CD4-positive, alpha-beta memory T cell (primary cell): ENCODE measurements around the gene PSMB2. TPM values are rescaled to one million over a fixed set of nuclear protein-coding genes. Genes with fewer than 3 reads are reported as not detected.
A peak's percentile ranks its signal among the peaks of the same experiment; 100 is the strongest.

ENCODE experiments used
- CTCF ChIA-PET: fragments of 350-600 bp; sonication (Branson Sonifier 250); formaldehyde crosslinking; loops from one replicate; lab custom pipeline; 2021; ENCODE audit warnings: inconsistent platforms; ENCODE audit not compliant: partially characterized antibody; lab: Charles Lee
- POLR2A ChIA-PET: fragments of 350-600 bp; sonication (Branson Sonifier 250); formaldehyde crosslinking; loops from one replicate; lab custom pipeline; 2021; ENCODE audit not compliant: partially characterized antibody; lab: Charles Lee
- DNase-seq, 5 donors: peaks; one replicate each; pipeline versions ENCODE4 v3.0.0 to v3.0.0-alpha.2; 2020 to 2022; ENCODE audit warnings: mixed read lengths in 1 of 5
- H3K27ac ChIP-seq: one replicate; pipeline ENCODE4 v1.7.0; 2013; ENCODE audit warnings: low read depth, low read length
- H3K27me3 ChIP-seq: 2 replicates; pipeline ENCODE4 v1.7.0; 2013; ENCODE audit warnings: mild to moderate bottlenecking, low read length, moderate library complexity; ENCODE audit not compliant: insufficient read depth
- H3K36me3 ChIP-seq: 2 replicates; pipeline ENCODE4 v1.7.0; 2013; ENCODE audit warnings: mild to moderate bottlenecking, low read length, moderate library complexity; ENCODE audit not compliant: insufficient read depth
- H3K4me1 ChIP-seq: 2 replicates; pipeline ENCODE4 v1.7.0; 2013; ENCODE audit warnings: mild to moderate bottlenecking, low read length, moderate library complexity; ENCODE audit not compliant: insufficient read depth
- H3K4me3 ChIP-seq, 2 donors: one replicate each; pipeline ENCODE4 v1.7.0; 2013; ENCODE audit warnings: low read length in 2 of 2, mild to moderate bottlenecking in 1 of 2
- H3K9me3 ChIP-seq, 2 donors: one replicate each; pipeline ENCODE4 v1.7.0; 2013; ENCODE audit warnings: low read length in 2 of 2, control low read depth in 1 of 2; ENCODE audit not compliant: control insufficient read depth in 1 of 2
- H3K27ac Mint-ChIP-seq, 7 donors: one replicate each; pipeline ENCODE4 v1.8.0; 2020 to 2021; ENCODE audit warnings: mixed read lengths in 7 of 7, mild to moderate bottlenecking in 6 of 7, inconsistent platforms in 3 of 7, moderate library complexity in 3 of 7
- H3K27me3 Mint-ChIP-seq, 2 donors: one replicate each; pipeline ENCODE4 v1.8.0; 2020 to 2021; ENCODE audit warnings: mixed read lengths in 2 of 2
- H3K36me3 Mint-ChIP-seq, 2 donors: one replicate each; pipeline ENCODE4 v1.8.0; 2020 to 2021; ENCODE audit warnings: mixed read lengths in 2 of 2, inconsistent platforms in 1 of 2, mild to moderate bottlenecking in 1 of 2
- H3K4me1 Mint-ChIP-seq, 4 donors: one replicate each; pipeline ENCODE4 v1.8.0; 2020 to 2021; ENCODE audit warnings: mixed read lengths in 4 of 4, mild to moderate bottlenecking in 1 of 4
- H3K4me3 Mint-ChIP-seq, 8 donors: one replicate each; pipeline ENCODE4 v1.8.0; 2020 to 2021; ENCODE audit warnings: mixed read lengths in 8 of 8, mild to moderate bottlenecking in 7 of 8, moderate library complexity in 6 of 8, inconsistent platforms in 3 of 8
- H3K9me3 Mint-ChIP-seq, 8 donors: one replicate each; pipeline ENCODE4 v1.8.0; 2020 to 2021; ENCODE audit warnings: mixed read lengths in 8 of 8, mild to moderate bottlenecking in 5 of 8, inconsistent platforms in 3 of 8, moderate library complexity in 1 of 8
- intact Hi-C: fragments of 100-400 bp; cut with micrococcal nuclease; formaldehyde crosslinking; loops from one replicate; pipeline ENCODE4 v1.15.1; 2023
- polyA plus RNA-seq, 2 donors: library from polyadenylated mRNA; unstranded; fragments of 300-500 nt; fragmentation: Illumina TruSeq; gene quantifications; one replicate each; pipeline ENCODE4 v1.2.3, GENCODE V29; 2021
- total RNA-seq, 2 experiments: library from RNA; stranded (reverse); gene quantifications; one replicate each; pipeline ENCODE4 v1.2.3, GENCODE V29; 2021

Gene PSMB2
- total and polyA plus RNA-seq, 4 experiments from 2014 or later = 25.5 to 73.2 (median 49.6) TPM

- CTCF ChIA-PET = interaction anchor here (1.3 kb wide), 1 partner anchor 129 kb away, joined by 3 read pairs; no protein-coding TSS in a partner anchor
- H3K27ac Mint-ChIP-seq = no peak overlapping the region
These were observed 43.5 kb downstream of the PSMB2 start for GRCh38 chr1:35597870-35598269.

GRCh38 chr1:35595684-35596083 is 45.6 kb downstream of the PSMB2 start:
- Histone ChIP-seq H3K4me3 (no peak overlapping the region), H3K4me1 (peaks cover 7% of the 10 kb centered on the region), H3K27ac (no peak overlapping the region), H3K9me3 (no peaks in the 10 kb centered on the region), H3K27me3 (no peaks in the 10 kb centered on the region), H3K36me3 (peaks cover 7% of the 10 kb centered on the region)
- intact Hi-C loops = no loop called here
- peaks cover 14 to 17% of the 10 kb centered on the region in 2 donors for H3K36me3 Mint-ChIP-seq
- no peaks in the 10 kb centered on the region for H3K27me3 Mint-ChIP-seq
- peak overlapping the region in 4 of 7 donors; percentile 0 to 60 (median 42) for H3K27ac Mint-ChIP-seq
- DNase-seq = no peak
- H3K4me3 Mint-ChIP-seq = no peak overlapping the region
- CTCF ChIA-PET = no interaction called here
- H3K4me1 Mint-ChIP-seq = peaks cover 0 to 9% (median 3%) of the 10 kb centered on the region in 4 donors
- H3K9me3 Mint-ChIP-seq = no peaks in the 10 kb centered on the region
- POLR2A ChIA-PET = no interaction called here

More at GRCh38 chr1:35597870-35598269, 43.5 kb downstream of the PSMB2 start:
- Mint-ChIP-seq H3K9me3 (no peaks in the 10 kb centered on the region), H3K36me3 (peaks cover 16 to 23% of the 10 kb centered on the region in 2 donors), H3K4me1 (peaks cover 0 to 6% (median under 1%) of the 10 kb centered on the region in 4 donors), H3K27me3 (no peaks in the 10 kb centered on the region), H3K4me3 (no peak overlapping the region)
- POLR2A ChIA-PET = no interaction called here
- H3K27ac ChIP-seq = no peak overlapping the region
- no peaks in the 10 kb centered on the region for H3K9me3 ChIP-seq
- no peaks in the 10 kb centered on the region for H3K27me3 ChIP-seq
- no peak for DNase-seq
- peaks cover 6% of the 10 kb centered on the region for H3K4me1 ChIP-seq
- intact Hi-C loops = no loop called here
- no peak overlapping the region for H3K4me3 ChIP-seq
- peaks cover 16% of the 10 kb centered on the region for H3K36me3 ChIP-seq

DNA sequence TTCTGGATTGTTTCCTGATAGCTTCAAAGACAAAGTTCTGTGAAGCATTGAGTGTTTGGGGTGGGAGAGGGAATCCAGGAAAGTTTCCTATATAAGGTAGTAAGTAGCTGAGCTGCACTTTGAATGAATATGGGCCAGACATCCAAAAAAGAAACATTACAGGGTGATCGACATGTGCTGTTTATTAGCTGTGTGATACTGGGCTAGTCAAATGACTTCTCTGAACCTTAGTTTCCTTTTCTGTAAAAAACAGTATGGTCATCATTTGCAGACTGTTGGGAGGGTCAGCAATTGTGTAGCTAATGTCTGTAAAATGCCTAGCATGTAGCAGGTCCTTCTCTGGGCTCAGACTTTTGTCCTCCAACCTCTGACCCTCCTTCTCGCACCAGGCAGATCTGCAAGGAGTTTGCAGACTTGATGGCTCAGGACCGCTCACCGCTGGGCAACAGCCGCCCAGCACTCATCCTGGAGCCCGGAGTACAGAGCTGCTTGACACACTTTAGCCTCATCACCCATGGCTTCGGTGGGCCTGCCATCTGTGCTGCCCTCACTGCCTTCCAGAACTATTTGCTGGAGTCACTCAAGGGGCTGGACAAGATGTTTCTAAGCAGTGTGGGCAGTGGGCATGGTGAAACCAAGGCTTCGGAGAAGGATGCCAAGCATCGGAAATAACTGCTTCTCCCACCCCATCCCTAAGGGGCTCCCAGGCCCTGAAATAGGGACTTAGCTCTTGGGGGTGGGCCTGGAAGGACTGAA is 47.1 kb downstream of the PSMB2 start:
- H3K4me1 ChIP-seq = peaks cover 7% of the 10 kb centered on the region
- no peaks in the 10 kb centered on the region for H3K27me3 ChIP-seq
- H3K36me3 ChIP-seq = peaks cover 1% of the 10 kb centered on the region
- H3K4me1 Mint-ChIP-seq = peaks cover 2 to 9% (median 5%) of the 10 kb centered on the region in 4 donors
- H3K4me3 Mint-ChIP-seq = no peak overlapping the region
- peaks cover 9 to 11% of the 10 kb centered on the region in 2 donors for H3K36me3 Mint-ChIP-seq
- no peaks in the 10 kb centered on the region for H3K9me3 Mint-ChIP-seq
- no peak overlapping the region for H3K27ac ChIP-seq
- no peaks in the 10 kb centered on the region for H3K9me3 ChIP-seq
- CTCF ChIA-PET = interaction anchor here (0.6 to 1.8 kb wide), 3 partner anchors 26 to 143 kb away, joined by 3 to 4 read pairs (median 3); no protein-coding TSS in a partner anchor
- no peak overlapping the region for H3K4me3 ChIP-seq
- no peaks in the 10 kb centered on the region for H3K27me3 Mint-ChIP-seq
- no peak for DNase-seq
- intact Hi-C loops = no loop called here
- POLR2A ChIA-PET = interaction anchor here (0.6 kb wide), 1 partner anchor 633 kb away, joined by 3 read pairs; no protein-coding TSS in a partner anchor
- peak overlapping the region in 4 of 7 donors; percentile 22 to 89 (median 30) for H3K27ac Mint-ChIP-seq

- Histone ChIP-seq H3K4me1 (peaks cover 7% of the 10 kb centered on the region), H3K9me3 (no peaks in the 10 kb centered on the region), H3K27ac (no peak overlapping the region), H3K4me3 (no peak overlapping the region), H3K27me3 (no peaks in the 10 kb centered on the region), H3K36me3 (no peaks in the 10 kb centered on the region)
- ChIA-PET POLR2A (interaction anchor here (0.6 kb wide), 1 partner anchor 632 kb away, joined by 3 read pairs; no protein-coding TSS in a partner anchor), CTCF (interaction anchor here (1.1 to 1.8 kb wide), 2 partner anchors 25 to 122 kb away, joined by 3 to 4 read pairs; no protein-coding TSS in a partner anchor)
- Mint-ChIP-seq H3K4me1 (peaks cover 2 to 9% (median 7%) of the 10 kb centered on the region in 4 donors), H3K27me3 (no peaks in the 10 kb centered on the region), H3K9me3 (no peaks in the 10 kb centered on the region), H3K36me3 (peaks cover 8% of the 10 kb centered on the region in 2 donors), H3K27ac (peak overlapping the region in 4 of 7 donors; percentile 6 to 43 (median 32)), H3K4me3 (peak overlapping the region in 1 of 8 donors; percentile 31)
- intact Hi-C loops = no loop called here
- no peak for DNase-seq
These were observed 48.1 kb downstream of the PSMB2 start for GRCh38 chr1:35592991-35593769.

- Mint-ChIP-seq H3K36me3 (peaks cover 5 to 6% of the 10 kb centered on the region in 2 donors), H3K27ac (peak overlapping the region in 1 of 7 donors; percentile 34), H3K4me1 (peaks cover 2 to 9% (median 7%) of the 10 kb centered on the region in 4 donors), H3K9me3 (no peaks in the 10 kb centered on the region), H3K27me3 (no peaks in the 10 kb centered on the region), H3K4me3 (no peak overlapping the region)
- ChIA-PET POLR2A (no interaction called here), CTCF (no interaction called here)
- Histone ChIP-seq H3K4me3 (no peak overlapping the region), H3K4me1 (peaks cover 7% of the 10 kb centered on the region), H3K9me3 (no peaks in the 10 kb centered on the region), H3K27me3 (no peaks in the 10 kb centered on the region), H3K36me3 (no peaks in the 10 kb centered on the region), H3K27ac (no peak overlapping the region)
- no peak for DNase-seq
- intact Hi-C loops = no loop called here
These were observed 50.1 kb downstream of the PSMB2 start for GRCh38 chr1:35591211-35591610.

GRCh38 chr1:35590476-35591040 is 50.8 kb downstream of the PSMB2 start:
- H3K4me3 Mint-ChIP-seq = no peak overlapping the region
- H3K27me3 ChIP-seq = no peaks in the 10 kb centered on the region
- CTCF ChIA-PET = no interaction called here
- peaks cover 5 to 6% of the 10 kb centered on the region in 2 donors for H3K36me3 Mint-ChIP-seq
- H3K4me1 ChIP-seq = peaks cover 7% of the 10 kb centered on the region
- no peaks in the 10 kb centered on the region for H3K9me3 ChIP-seq
- intact Hi-C loops = no loop called here
- POLR2A ChIA-PET = no interaction called here
- H3K27ac ChIP-seq = no peak overlapping the region
- H3K36me3 ChIP-seq = no peaks in the 10 kb centered on the region
- no peak overlapping the region for H3K4me3 ChIP-seq
- peak overlapping the region in 1 of 7 donors; percentile 29 for H3K27ac Mint-ChIP-seq
- no peaks in the 10 kb centered on the region for H3K27me3 Mint-ChIP-seq
- no peak for DNase-seq
- H3K4me1 Mint-ChIP-seq = peaks cover 2 to 9% (median 7%) of the 10 kb centered on the region in 4 donors
- H3K9me3 Mint-ChIP-seq = no peaks in the 10 kb centered on the region
